Effector memory CD8-positive, alpha-beta T cell (primary cell): ENCODE results near the gene PROCA1.
A peak's percentile ranks its signal among the peaks of the same experiment; 100 is the strongest.
"Not testable (repeated sequence)": the region's sequence is repeated elsewhere in the genome, so short reads cannot be mapped to it uniquely, and the experiment has no call there.

Source experiments
- ATAC-seq: fragments of 150-1000 bp; cut with Tn5 transposase; replicated peaks from 2 replicates; pipeline ENCODE4 v1.10.0; 2021; ENCODE audit warnings: mild to moderate bottlenecking, moderate library complexity
- DNase-seq, 3 experiments: peaks; one replicate each; pipeline ENCODE4 v3.0.0; 2021
- H3K27ac Mint-ChIP-seq, 2 donors: one replicate each; pipeline ENCODE4 v1.8.0; 2022; ENCODE audit warnings: mild to moderate bottlenecking in 2 of 2, mixed read lengths in 2 of 2, moderate library complexity in 2 of 2
- H3K27me3 Mint-ChIP-seq, 2 donors: one replicate each; pipeline ENCODE4 v1.8.0; 2022; ENCODE audit warnings: mixed read lengths in 2 of 2
- H3K36me3 Mint-ChIP-seq: one replicate; pipeline ENCODE4 v1.8.0; 2022; ENCODE audit warnings: mild to moderate bottlenecking, moderate library complexity, mixed read lengths; ENCODE audit not compliant: insufficient read depth
- H3K4me1 Mint-ChIP-seq, 2 donors: one replicate each; pipeline ENCODE4 v1.8.0; 2022; ENCODE audit warnings: low read depth in 2 of 2, mixed read lengths in 2 of 2
- H3K4me3 Mint-ChIP-seq, 2 donors: one replicate each; pipeline ENCODE4 v1.8.0; 2022; ENCODE audit warnings: mild to moderate bottlenecking in 2 of 2, mixed read lengths in 2 of 2, moderate library complexity in 2 of 2
- H3K9me3 Mint-ChIP-seq, 2 donors: one replicate each; pipeline ENCODE4 v1.8.0; 2022; ENCODE audit warnings: mixed read lengths in 2 of 2

PROCA1 gene

GRCh38 chr17:28725660-28726225 lies 14.1 kb upstream of the PROCA1 start:
- H3K36me3 Mint-ChIP-seq = peaks cover 76% of the 10 kb centered on the region
- peak overlapping the region; percentile 65 to 83 for H3K27ac Mint-ChIP-seq
- DNase-seq (peak in 1 of 3 experiments; percentile 21), ATAC-seq (peak; percentile 0)
- no peaks in the 10 kb centered on the region for H3K27me3 Mint-ChIP-seq
- no peaks in the 10 kb centered on the region for H3K9me3 Mint-ChIP-seq
- peaks cover 41 to 48% of the 10 kb centered on the region in 2 donors for H3K4me1 Mint-ChIP-seq
- H3K4me3 Mint-ChIP-seq = peak overlapping the region; percentile 99 to 100

- no peak for ATAC-seq
- H3K4me1 Mint-ChIP-seq = peaks cover 46 to 53% of the 10 kb centered on the region in 2 donors
- DNase-seq = no peak
- no peaks in the 10 kb centered on the region for H3K27me3 Mint-ChIP-seq
- no peaks in the 10 kb centered on the region for H3K9me3 Mint-ChIP-seq
- H3K4me3 Mint-ChIP-seq = peak overlapping the region; percentile 99 to 100
- H3K36me3 Mint-ChIP-seq = peaks cover 81% of the 10 kb centered on the region
- H3K27ac Mint-ChIP-seq = peak overlapping the region; percentile 65 to 83
Observed at GRCh38 chr17:28725166-28725659, 13.5 kb upstream of the PROCA1 start.

GRCh38 chr17:28724500-28725165 lies 12.9 kb upstream of the PROCA1 start:
- Mint-ChIP-seq H3K9me3 (no peaks in the 10 kb centered on the region), H3K27ac (peak overlapping the region; percentile 65 to 83), H3K36me3 (peaks cover 87% of the 10 kb centered on the region), H3K27me3 (no peaks in the 10 kb centered on the region), H3K4me1 (peaks cover 50 to 59% of the 10 kb centered on the region in 2 donors), H3K4me3 (peak overlapping the region; percentile 99 to 100)
- DNase-seq (no peak), ATAC-seq (no peak)

GRCh38 chr17:28723836-28724499 lies 12.3 kb upstream of the PROCA1 start:
- ATAC-seq, H3K9me3 Mint-ChIP-seq, DNase-seq, H3K27me3 Mint-ChIP-seq: not testable (repeated sequence)
- peaks cover 89% of the 10 kb centered on the region for H3K36me3 Mint-ChIP-seq
- H3K4me1 Mint-ChIP-seq = peaks cover 52 to 63% of the 10 kb centered on the region in 2 donors
- peak overlapping the region; percentile 65 to 83 for H3K27ac Mint-ChIP-seq
- H3K4me3 Mint-ChIP-seq = peak overlapping the region in 1 of 2 donors; percentile 100

GRCh38 chr17:28723159-28723835 lies 11.6 kb upstream of the PROCA1 start:
- H3K9me3 Mint-ChIP-seq = no peaks in the 10 kb centered on the region
- H3K4me1 Mint-ChIP-seq = peaks cover 55 to 65% of the 10 kb centered on the region in 2 donors
- DNase-seq (no peak), ATAC-seq (no peak)
- peak overlapping the region in 1 of 2 donors; percentile 15 for H3K4me3 Mint-ChIP-seq
- H3K27me3 Mint-ChIP-seq = no peaks in the 10 kb centered on the region
- no peak overlapping the region for H3K27ac Mint-ChIP-seq
- peaks cover 83% of the 10 kb centered on the region for H3K36me3 Mint-ChIP-seq

GRCh38 chr17:28722417-28723158 lies 10.9 kb upstream of the PROCA1 start:
- peak overlapping the region; percentile 98 to 100 for H3K4me3 Mint-ChIP-seq
- no peak for DNase-seq
- no peak for ATAC-seq
- no peaks in the 10 kb centered on the region for H3K9me3 Mint-ChIP-seq
- H3K27ac Mint-ChIP-seq = peak overlapping the region; percentile 79 to 98
- H3K36me3 Mint-ChIP-seq = peaks cover 76% of the 10 kb centered on the region
- H3K4me1 Mint-ChIP-seq = peaks cover 52 to 60% of the 10 kb centered on the region in 2 donors
- H3K27me3 Mint-ChIP-seq = no peaks in the 10 kb centered on the region

GRCh38 chr17:28720997-28721329 lies 9.3 kb upstream of the PROCA1 start:
- H3K27ac Mint-ChIP-seq = peak overlapping the region; percentile 96 to 98
- DNase-seq, H3K9me3 Mint-ChIP-seq, ATAC-seq, H3K27me3 Mint-ChIP-seq: not testable (repeated sequence)
- peak overlapping the region; percentile 98 to 100 for H3K4me3 Mint-ChIP-seq
- peaks cover 62% of the 10 kb centered on the region for H3K36me3 Mint-ChIP-seq
- H3K4me1 Mint-ChIP-seq = peaks cover 43 to 48% of the 10 kb centered on the region in 2 donors

- no peaks in the 10 kb centered on the region for H3K9me3 Mint-ChIP-seq
- DNase-seq (no peak), ATAC-seq (no peak)
- H3K4me1 Mint-ChIP-seq = peaks cover 41 to 44% of the 10 kb centered on the region in 2 donors
- peak overlapping the region; percentile 98 to 100 for H3K4me3 Mint-ChIP-seq
- peaks cover 0 to 10% of the 10 kb centered on the region in 2 donors for H3K27me3 Mint-ChIP-seq
- peaks cover 61% of the 10 kb centered on the region for H3K36me3 Mint-ChIP-seq
- H3K27ac Mint-ChIP-seq = peak overlapping the region; percentile 96 to 98
Observed at GRCh38 chr17:28720247-28720996, 8.7 kb upstream of the PROCA1 start.

GRCh38 chr17:28719021-28719433 lies 7.3 kb upstream of the PROCA1 start:
- H3K36me3 Mint-ChIP-seq = peaks cover 49% of the 10 kb centered on the region
- peak overlapping the region; percentile 96 to 98 for H3K27ac Mint-ChIP-seq
- ATAC-seq = no peak
- peak overlapping the region; percentile 98 to 100 for H3K4me3 Mint-ChIP-seq
- no peak for DNase-seq
- peaks cover 29 to 31% of the 10 kb centered on the region in 2 donors for H3K4me1 Mint-ChIP-seq
- no peaks in the 10 kb centered on the region for H3K9me3 Mint-ChIP-seq
- H3K27me3 Mint-ChIP-seq = peaks cover 0 to 24% of the 10 kb centered on the region in 2 donors

GRCh38 chr17:28718333-28719020 lies 6.8 kb upstream of the PROCA1 start:
- peaks cover 0 to 25% of the 10 kb centered on the region in 2 donors for H3K27me3 Mint-ChIP-seq
- peaks cover 29 to 31% of the 10 kb centered on the region in 2 donors for H3K4me1 Mint-ChIP-seq
- ATAC-seq = no peak
- H3K4me3 Mint-ChIP-seq = peak overlapping the region; percentile 20 to 52
- H3K27ac Mint-ChIP-seq = no peak overlapping the region
- DNase-seq = no peak
- H3K36me3 Mint-ChIP-seq = peaks cover 43% of the 10 kb centered on the region
- no peaks in the 10 kb centered on the region for H3K9me3 Mint-ChIP-seq

- ATAC-seq = no peak
Observed at GRCh38 chr17:28717578-28718332, 6.1 kb upstream of the PROCA1 start, which contains the start of gene RAB34. TSS of gene RAB34 (minus strand) at chr17:28717868. CDS start at chr17:28717266, 602 bp downstream.

More at GRCh38 chr17:28717578-28718332, 6.1 kb upstream of the PROCA1 start, which contains the start of gene RAB34:
- no peak for DNase-seq
- peaks cover 0 to 25% of the 10 kb centered on the region in 2 donors for H3K27me3 Mint-ChIP-seq
- H3K4me1 Mint-ChIP-seq = peaks cover 29 to 31% of the 10 kb centered on the region in 2 donors
- no peaks in the 10 kb centered on the region for H3K9me3 Mint-ChIP-seq
- H3K36me3 Mint-ChIP-seq = peaks cover 36% of the 10 kb centered on the region
- H3K27ac Mint-ChIP-seq = no peak within 1 kb of the TSS
- H3K4me3 Mint-ChIP-seq = peak within 1 kb of the TSS; percentile 20 to 52
